CD1c-positive myeloid dendritic cell (primary cell): ENCODE data around the gene ABR.
"Not testable (repeated sequence)": the region's sequence is repeated elsewhere in the genome, so short reads cannot be mapped to it uniquely, and the experiment has no call there.

ENCODE experiments used
- DNase-seq: peaks from one replicate; pipeline ENCODE4 v3.0.0-alpha.2; 2016; ENCODE audit errors: extremely low spot score

ABR gene

GRCh38 chr17:1173432-1174262, 6.1 kb downstream of the ABR start:
- DNase-seq, result no peak

DNA sequence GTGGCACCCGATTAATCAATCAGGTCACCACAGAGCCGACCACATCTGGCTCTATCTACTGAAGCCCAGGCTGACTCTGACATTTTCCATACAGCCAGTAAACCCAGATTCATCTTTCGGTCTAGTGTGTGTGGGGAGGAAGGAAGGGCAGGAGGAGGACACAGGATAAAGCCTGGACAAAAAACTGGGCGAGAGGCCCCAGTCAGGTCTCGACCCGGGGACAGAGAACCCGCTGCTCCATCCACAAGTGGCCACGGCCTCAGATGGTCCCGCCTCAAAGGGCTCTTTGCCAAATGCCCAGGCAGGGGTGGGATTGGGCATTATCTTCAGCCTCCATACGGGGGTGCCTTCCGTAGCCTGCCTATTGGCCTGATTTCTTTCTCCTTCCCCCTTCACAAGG, 7.8 kb downstream of the ABR start:
- no peak for DNase-seq

- no peak for DNase-seq
Measured at GRCh38 chr17:1170739-1171138, 9.0 kb downstream of the ABR start.

DNA sequence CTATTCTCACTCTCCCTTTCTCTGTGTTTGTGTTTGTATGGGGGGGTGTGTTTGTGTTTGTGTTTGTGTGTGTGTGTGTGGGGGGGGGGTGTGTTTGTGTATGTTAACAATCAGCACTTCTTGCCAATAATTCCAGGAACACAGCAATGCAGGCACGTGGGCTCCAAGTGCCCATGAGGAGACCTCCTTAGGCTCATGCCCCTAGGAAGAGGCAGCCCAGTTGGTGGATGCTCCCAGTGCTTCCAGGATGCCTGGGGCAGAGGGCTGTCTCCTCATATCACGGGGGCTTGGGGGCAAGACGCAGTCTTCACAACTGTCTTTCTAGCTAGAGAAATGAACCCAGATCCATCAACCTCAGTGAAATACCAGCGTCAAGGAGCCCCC, 9.9 kb downstream of the ABR start:
- no peak for DNase-seq

DNA sequence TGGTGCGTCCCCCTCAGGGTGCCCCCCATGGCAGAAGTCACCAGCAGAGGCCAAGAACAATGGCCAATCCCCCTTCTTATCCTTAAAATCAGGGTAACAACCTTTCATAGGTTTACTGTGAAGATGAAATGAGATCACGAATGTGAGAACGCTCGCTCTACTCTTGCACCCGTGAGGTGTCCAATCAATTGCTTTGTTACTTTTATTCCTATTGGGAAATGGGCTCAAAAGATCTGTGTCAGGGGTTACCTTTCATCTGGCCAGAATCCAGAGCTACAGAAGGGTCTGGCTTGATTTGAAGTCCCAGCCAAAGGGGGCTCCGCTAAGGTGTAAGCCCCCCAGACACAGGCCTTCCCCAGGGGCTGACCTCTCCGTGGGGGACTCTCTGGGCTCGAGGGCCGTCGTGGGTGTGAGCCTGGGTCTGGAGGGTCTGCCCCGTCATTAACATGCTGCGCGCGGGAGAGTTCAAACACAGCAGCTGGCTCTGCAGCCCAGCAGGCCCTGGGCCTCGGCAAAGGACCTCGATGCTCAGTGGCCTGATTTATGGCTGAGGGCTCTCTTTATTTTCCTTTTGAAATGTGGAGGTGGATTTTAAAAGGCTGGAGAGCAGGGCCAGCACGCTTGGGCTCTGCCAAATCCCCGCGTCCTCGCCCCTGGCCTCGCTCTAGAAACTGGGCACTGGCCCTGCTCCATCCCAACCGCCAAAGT, 10.4 kb downstream of the ABR start:
- no peak for DNase-seq

GRCh38 chr17:1168533-1169220, 11.1 kb downstream of the ABR start:
- DNase-seq, result no peak

DNA sequence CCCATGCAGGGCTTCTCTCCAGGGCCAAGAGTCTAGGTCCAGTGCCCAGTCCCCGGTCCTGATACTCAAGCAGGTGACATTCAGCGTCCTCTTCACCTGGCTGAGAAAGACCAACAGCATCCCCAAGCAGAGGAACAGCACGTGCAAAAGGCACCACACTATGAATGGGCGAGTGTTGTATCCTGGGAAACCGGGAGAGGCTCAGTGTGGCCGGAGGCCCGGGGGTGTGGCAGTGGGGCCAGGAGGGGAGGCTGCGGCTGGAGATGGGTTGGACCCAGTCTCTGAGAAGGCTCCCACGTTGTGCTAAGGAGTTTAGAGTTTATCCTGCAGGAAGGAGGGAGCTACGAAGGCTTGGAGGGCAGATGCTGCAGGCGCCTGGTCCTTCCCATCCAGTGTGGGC, 13.5 kb downstream of the ABR start:
- no peak for DNase-seq

DNA sequence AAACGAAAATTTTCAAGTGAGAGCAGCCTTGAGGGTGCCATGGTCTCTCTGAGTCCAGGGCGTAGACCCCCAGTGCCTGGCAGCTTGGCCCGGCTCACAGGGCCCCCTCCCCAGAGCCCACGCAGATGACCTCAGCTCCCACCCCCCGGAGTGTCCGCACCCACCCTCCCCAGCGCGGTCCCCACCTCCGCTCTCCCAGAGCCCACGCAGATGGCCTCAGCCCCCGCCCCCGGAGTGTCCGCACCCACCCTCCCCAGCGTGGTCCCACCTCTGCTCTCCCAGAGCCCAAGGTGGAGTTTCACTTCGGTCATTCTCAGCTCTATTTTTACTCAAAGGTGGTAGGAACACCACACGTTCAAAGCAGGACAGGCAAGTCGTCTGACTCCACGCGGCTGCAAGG, 13.9 kb downstream of the ABR start:
- DNase-seq, result no peak

DNA sequence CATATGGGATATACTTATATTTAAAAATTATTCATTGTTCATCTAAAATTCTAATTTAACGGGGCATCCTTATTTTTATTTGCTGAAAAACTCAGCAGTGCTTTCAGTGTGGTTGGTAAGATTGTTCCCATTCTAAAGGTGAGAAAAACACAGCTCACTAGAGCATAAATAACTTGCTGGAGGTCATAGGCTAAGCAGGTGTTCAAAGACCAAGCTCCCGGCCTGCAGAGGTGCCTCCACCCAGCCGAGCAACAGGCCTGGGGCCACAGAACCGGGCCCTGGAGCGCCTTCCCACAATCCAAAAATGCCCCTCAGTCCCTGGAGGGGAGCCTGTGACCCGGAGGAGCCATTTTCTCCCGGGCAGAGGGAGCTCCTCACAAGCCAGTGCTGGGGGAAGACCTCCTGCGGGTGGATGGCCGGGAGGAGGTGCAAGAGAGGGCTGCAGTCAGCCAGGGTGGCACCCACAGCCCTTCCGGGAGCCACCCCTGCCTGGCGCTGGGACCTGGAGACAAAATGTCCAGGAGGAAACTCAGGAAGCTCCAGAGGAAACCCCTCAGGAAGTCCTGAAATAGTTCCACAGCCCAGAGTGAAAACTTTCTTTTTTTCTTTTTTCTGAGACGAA, 14.7 kb downstream of the ABR start:
- DNase-seq, result no peak

DNA sequence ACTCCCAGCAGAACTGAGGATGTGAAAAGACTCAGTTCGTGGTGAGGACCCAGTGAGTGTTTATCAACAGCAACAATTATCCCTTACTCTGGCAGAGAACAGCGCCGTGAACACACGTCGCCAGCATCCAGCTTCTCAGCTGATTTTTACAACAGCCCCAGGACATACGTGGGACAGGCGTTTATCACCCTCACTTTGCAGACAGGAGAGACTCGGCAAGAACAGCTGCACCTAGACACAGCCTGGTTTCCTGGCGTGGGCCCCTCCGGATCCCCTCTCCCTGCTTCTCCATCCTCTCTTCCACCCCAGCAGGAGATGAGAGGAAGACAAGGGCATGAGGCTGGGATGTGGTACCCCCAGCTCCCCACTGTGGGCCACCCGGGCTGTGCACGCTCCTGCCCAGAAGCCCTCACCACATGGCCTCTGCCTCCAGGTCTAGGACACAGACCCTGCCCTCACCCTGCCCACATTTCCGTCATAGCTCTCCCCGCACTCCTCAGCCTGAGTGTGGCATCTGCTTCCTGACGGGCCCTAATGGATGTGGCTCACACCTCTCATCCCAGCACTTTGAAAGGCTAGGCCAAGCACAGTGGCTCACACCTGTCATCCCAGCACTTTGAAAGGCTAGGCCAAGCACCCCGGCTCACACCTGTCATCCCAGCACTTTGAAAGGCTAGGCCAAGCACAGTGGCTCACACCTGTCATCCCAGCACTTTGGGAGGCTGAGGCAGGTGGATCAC, 17.5 kb downstream of the ABR start:
- no peak for DNase-seq

GRCh38 chr17:1160591-1161390, 19.0 kb downstream of the ABR start:
- DNase-seq, result no peak

DNA sequence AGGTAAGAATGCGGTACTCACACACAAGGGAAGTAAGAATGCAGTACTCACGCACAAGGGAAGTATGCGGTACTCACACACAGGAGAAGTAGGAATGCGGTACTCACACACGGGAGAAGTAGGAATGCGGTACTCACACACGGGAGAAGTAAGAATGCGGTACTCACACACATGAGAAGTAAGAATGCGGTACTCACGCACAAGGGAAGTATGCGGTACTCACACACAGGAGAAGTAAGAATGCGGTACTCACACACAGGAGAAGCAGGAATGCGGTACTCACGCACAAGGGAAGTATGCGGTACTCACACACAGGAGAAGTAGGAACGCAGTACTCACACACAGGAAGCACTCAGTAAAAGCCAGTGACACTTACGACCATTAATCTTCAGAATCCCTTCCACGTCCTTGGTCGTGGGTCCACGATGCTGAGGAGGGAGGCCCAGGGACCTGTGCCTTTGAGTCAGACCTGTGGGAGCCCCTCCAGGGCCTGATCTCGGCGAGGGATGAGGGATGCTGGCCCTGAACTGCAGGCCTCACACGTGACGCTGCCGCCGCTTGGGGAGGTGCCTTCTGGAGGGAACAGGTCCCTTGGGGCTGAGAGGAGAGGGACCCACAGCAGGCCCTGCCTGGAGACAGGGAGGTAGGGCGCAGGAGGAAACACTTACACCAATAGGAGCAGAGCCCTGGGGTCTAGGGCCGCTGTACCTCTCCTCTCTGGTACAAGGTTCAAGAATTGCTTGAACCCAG, 20.2 kb downstream of the ABR start:
- DNase-seq, result peak; percentile 33

GRCh38 chr17:1158879-1159278, 20.9 kb downstream of the ABR start:
- no peak for DNase-seq

GRCh38 chr17:1156864-1157263, 22.9 kb downstream of the ABR start:
- no peak for DNase-seq

- DNase-seq, result no peak
Measured at GRCh38 chr17:1154704-1155103, 25.1 kb downstream of the ABR start.

- DNase-seq, result peak; percentile 35
Measured at GRCh38 chr17:1153795-1154546, 25.8 kb downstream of the ABR start.

GRCh38 chr17:1152582-1152981, 27.2 kb downstream of the ABR start:
- not testable (repeated sequence) for DNase-seq

DNA sequence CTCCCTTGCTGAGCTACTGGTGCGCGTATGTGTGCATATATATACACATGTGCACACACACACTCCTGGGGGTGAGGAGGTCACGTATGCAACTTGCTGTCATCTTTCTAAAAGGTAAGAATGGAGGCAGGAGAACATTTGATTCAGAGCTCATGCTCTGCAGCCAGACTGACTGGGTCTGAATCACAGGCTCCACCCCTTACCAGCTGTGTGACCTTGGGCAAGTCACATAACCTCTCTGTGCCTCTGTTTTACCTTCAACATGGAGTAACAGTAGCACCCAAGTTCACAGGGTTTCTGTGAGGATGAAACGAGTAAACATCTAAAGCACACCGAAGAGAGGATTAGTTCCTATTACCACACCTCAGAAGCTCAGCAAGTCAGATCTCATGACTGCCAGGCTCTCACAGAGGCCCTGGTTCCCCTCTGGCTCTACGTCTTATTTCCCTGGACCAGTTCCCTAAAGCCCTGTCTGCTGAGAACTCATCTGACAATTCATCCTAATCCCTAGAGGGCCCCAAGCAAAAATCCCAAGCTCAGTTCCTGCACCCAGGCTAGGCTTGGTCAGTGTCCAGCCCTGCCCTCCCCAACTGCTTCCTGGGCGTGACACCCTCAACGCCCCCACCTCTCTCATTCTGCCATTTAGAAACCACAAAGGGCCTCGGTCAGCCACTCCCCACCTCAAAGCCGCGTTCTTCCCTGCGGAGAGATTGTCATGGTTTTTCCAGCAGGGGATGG, 28.7 kb downstream of the ABR start:
- DNase-seq, result peak; percentile 84

DNA sequence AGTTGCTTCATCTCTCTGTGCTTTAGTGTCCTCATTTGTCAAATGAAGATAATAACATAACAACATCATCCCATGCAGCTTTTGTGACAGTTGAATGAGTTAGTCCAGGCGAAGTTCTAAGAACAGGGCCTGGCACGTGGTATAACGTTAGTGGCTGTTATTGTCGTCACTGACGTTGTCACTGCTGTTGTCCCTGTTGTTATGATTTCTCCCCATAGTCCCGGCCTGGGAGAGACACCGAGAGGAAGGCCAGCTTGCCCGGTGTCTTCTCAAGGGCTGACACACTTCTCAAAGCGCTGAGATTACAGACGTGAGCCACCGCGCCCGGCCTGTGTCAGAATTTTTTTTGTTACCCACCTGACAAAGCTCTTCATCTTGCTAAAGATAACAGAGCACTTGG, 29.9 kb downstream of the ABR start:
- DNase-seq, result no peak
